PC-3 (cell line): ENCODE results near the gene OR1F1. TPM values are rescaled to one million over a fixed set of nuclear protein-coding genes. Genes with fewer than 3 reads are reported as not detected.

Experiments
- ATAC-seq: fragments of 200-7000 bp; cut with Tn5 transposase; 2 replicates; pipeline ENCODE4 v1.9.1; 2020; ENCODE audit warnings: mild to moderate bottlenecking, moderate library complexity
- BruUV-seq: library from RNA; stranded (reverse); fragments of 400-500 nt; replicated peaks from 2 replicates; lab custom pipeline; 2021; lab: Mats Ljungman, UMichigan
- CTCF ChIA-PET: fragments of 300-600 bp; sonication (Branson Sonifier 250); formaldehyde crosslinking; loops from one replicate; lab custom pipeline; 2022; ENCODE audit warnings: antibody characterized with exemption; lab: Charles Lee
- POLR2A ChIA-PET: fragments of 300-600 bp; sonication (Branson Sonifier 250); formaldehyde crosslinking; loops from one replicate; lab custom pipeline; 2022; ENCODE audit warnings: antibody characterized with exemption; ENCODE audit not compliant: unreplicated experiment; lab: Charles Lee
- DNase-seq: peaks from one replicate; pipeline ENCODE4 v3.0.0-alpha.2; 2015
- H2AFZ ChIP-seq: fragments of 300-600 bp; sonication (generic); 2 replicates; pipeline ENCODE4 v1.6.0; 2016; ENCODE audit warnings: antibody characterized with exemption, low read length
- H3F3A ChIP-seq: fragments of 300-600 bp; sonication (generic); one replicate; pipeline ENCODE4 v1.6.0; 2017; ENCODE audit warnings: antibody characterized with exemption, low read length, control low read depth, mild to moderate bottlenecking; ENCODE audit not compliant: unreplicated experiment
- H3K27ac ChIP-seq: fragments of 300-600 bp; sonication (generic); 2 replicates; pipeline ENCODE4 v1.5.1; 2016; ENCODE audit warnings: mild to moderate bottlenecking, low read length
- H3K27me3 ChIP-seq: fragments of 300-600 bp; sonication (generic); 2 replicates; pipeline ENCODE4 v1.6.1; 2016; ENCODE audit warnings: low read length, mixed read lengths
- H3K36me3 ChIP-seq: fragments of 300-600 bp; sonication (generic); 2 replicates; pipeline ENCODE4 v1.6.1; 2016; ENCODE audit warnings: low read depth, mixed run types, low read length, mixed read lengths
- H3K4me1 ChIP-seq: fragments of 300-600 bp; sonication (generic); 2 replicates; pipeline ENCODE4 v1.5.1; 2016; ENCODE audit warnings: low read length; ENCODE audit not compliant: insufficient read depth
- H3K4me2 ChIP-seq: fragments of 300-600 bp; sonication (generic); 2 replicates; pipeline ENCODE4 v1.6.0; 2016; ENCODE audit warnings: low read length
- H3K4me3 ChIP-seq: fragments of 300-600 bp; sonication (generic); 2 replicates; pipeline ENCODE4 v1.5.1; 2016; ENCODE audit warnings: mild to moderate bottlenecking, low read length, mixed read lengths
- H3K79me2 ChIP-seq: fragments of 300-600 bp; sonication (generic); 2 replicates; pipeline ENCODE4 v1.6.1; 2017; ENCODE audit warnings: low read length, mixed read lengths
- H3K9ac ChIP-seq: fragments of 300-600 bp; sonication (generic); 2 replicates; pipeline ENCODE4 v1.6.0; 2016; ENCODE audit warnings: mild to moderate bottlenecking, low read length
- H3K9me2 ChIP-seq: fragments of 300-600 bp; sonication (generic); replicated peaks from 2 replicates; pipeline ENCODE4 v1.6.1; 2016; ENCODE audit warnings: mixed run types, low read length, mixed read lengths
- H3K9me3 ChIP-seq: fragments of 300-600 bp; sonication (generic); 2 replicates; pipeline ENCODE4 v1.6.1; 2016; ENCODE audit warnings: low read length, mixed read lengths
- H4K20me1 ChIP-seq: fragments of 300-600 bp; sonication (generic); 2 replicates; pipeline ENCODE4 v1.6.1; 2016; ENCODE audit warnings: low read length, mixed read lengths
- CTCF ChIP-seq: fragments of 300-600 bp; sonication (generic); conservative IDR thresholded peaks from 2 replicates; pipeline ENCODE4 v1.5.1; 2017; ENCODE audit warnings: antibody characterized with exemption, low read depth, mild to moderate bottlenecking, low read length
- EZH2 ChIP-seq: fragments of 300-600 bp; sonication (generic); IDR thresholded peaks from one replicate; pipeline ENCODE4 v1.6.1; 2017; ENCODE audit warnings: antibody characterized with exemption, mild to moderate bottlenecking, low read length; ENCODE audit not compliant: unreplicated experiment
- EZH2phosphoT487 ChIP-seq: fragments of 300-600 bp; sonication (generic); IDR thresholded peaks from 2 replicates; pipeline ENCODE4 v1.6.1; 2018; ENCODE audit warnings: mild to moderate bottlenecking, antibody characterized with exemption, low read length, borderline replicate concordance
- intact Hi-C: fragments of 100-400 bp; cut with micrococcal nuclease; formaldehyde crosslinking; loops from 2 replicates; pipeline ENCODE4 v1.9.0; 2023
- total RNA-seq: library from RNA; depleted of rRNA; stranded (reverse); fragments of >200 nt; gene quantifications from 2 replicates; pipeline ENCODE4 v1.2.3, GENCODE V29; 2014

The OR1F1 gene
- total RNA-seq, 1 experiment from 2014 or later: not detected

- BruUV-seq: no TSS peak
- intact Hi-C loops: no loop called here
- Histone ChIP-seq H3K27ac (no peak overlapping the region), H2AFZ (no peak overlapping the region), H3K9me2 (no peaks in the 10 kb centered on the region), H3K4me2 (no peak overlapping the region), H4K20me1 (no peaks in the 10 kb centered on the region), H3F3A (no peaks in the 10 kb centered on the region), H3K9me3 (no peaks in the 10 kb centered on the region), H3K4me1 (no peaks in the 10 kb centered on the region), H3K36me3 (no peaks in the 10 kb centered on the region), H3K9ac (no peak overlapping the region), H3K27me3 (no peaks in the 10 kb centered on the region), H3K4me3 (no peak overlapping the region), H3K79me2 (no peaks in the 10 kb centered on the region)
- no peak for DNase-seq
- no peak for TF ChIP-seq EZH2phosphoT487
- no peak for TF ChIP-seq EZH2
- TF ChIP-seq CTCF: no peak
- CTCF ChIA-PET: no interaction called here
- POLR2A ChIA-PET: no interaction called here
- no peak for ATAC-seq
Observed at GRCh38 chr16:3161235-3162018, 26.6 kb upstream of the OR1F1 start.

- ATAC-seq (no peak), DNase-seq (no peak)
- BruUV-seq: no TSS peak
- Histone ChIP-seq H3F3A (no peaks in the 10 kb centered on the region), H4K20me1 (no peaks in the 10 kb centered on the region), H3K4me3 (no peak overlapping the region), H3K79me2 (no peaks in the 10 kb centered on the region), H3K9me2 (no peaks in the 10 kb centered on the region), H3K4me1 (no peaks in the 10 kb centered on the region), H3K4me2 (no peak overlapping the region), H3K36me3 (no peaks in the 10 kb centered on the region), H3K27ac (no peak overlapping the region), H2AFZ (no peak overlapping the region), H3K9me3 (no peaks in the 10 kb centered on the region), H3K27me3 (peaks cover 3% of the 10 kb centered on the region; the same call in 1 of the 2 replicates), H3K9ac (no peak overlapping the region)
- TF ChIP-seq EZH2 (no peak), EZH2phosphoT487 (no peak), CTCF (no peak)
- CTCF ChIA-PET: no interaction called here
- POLR2A ChIA-PET: no interaction called here
- intact Hi-C loops: no loop called here
Observed at GRCh38 chr16:3164121-3164991, 23.6 kb upstream of the OR1F1 start.
